H1 (cell line): Measurements from ENCODE around the gene MMP8. TPM values are rescaled to one million over a fixed set of nuclear protein-coding genes. Genes with fewer than 3 reads are reported as not detected.

Experiments
- CTCF ChIA-PET: fragments of 300-600 bp; sonication (Branson Sonifier 250); formaldehyde crosslinking; loops from one replicate; lab custom pipeline; 2021; ENCODE audit not compliant: partially characterized antibody; lab: Charles Lee
- POLR2A ChIA-PET: fragments of 300-600 bp; sonication (Branson Sonifier 250); formaldehyde crosslinking; loops from one replicate; lab custom pipeline; 2021; ENCODE audit warnings: inconsistent platforms; ENCODE audit not compliant: partially characterized antibody; lab: Charles Lee
- DNase-seq, 2 experiments: peaks; one replicate each; pipeline versions ENCODE4 v3.0.0 to v3.0.0-alpha.2; 2010 to 2022; ENCODE audit warnings: low spot score in 2 of 2, low read depth in 1 of 2, mixed read lengths in 1 of 2
- FAIRE-seq: peaks from 2 replicates; lab custom pipeline; 2011; peaks lifted over from hg19 to GRCh38; lab: Jason Lieb, UNC
- H2AFZ ChIP-seq: 2 replicates; pipeline ENCODE4 v1.8.1; 2012; ENCODE audit warnings: low read length, inconsistent platforms
- H2AK5ac ChIP-seq: 2 replicates; pipeline ENCODE4 v1.6.1; 2013; ENCODE audit warnings: low read depth, low read length
- H2BK120ac ChIP-seq: replicated peaks from 2 replicates; pipeline ENCODE3; 2013; ENCODE audit warnings: low read depth, low read length, inconsistent platforms
- H2BK12ac ChIP-seq: 2 replicates; pipeline ENCODE4 v1.6.1; 2013; ENCODE audit warnings: low read depth, low read length
- H2BK15ac ChIP-seq: 2 replicates; pipeline ENCODE4 v1.6.1; 2013; ENCODE audit warnings: low read length
- H2BK20ac ChIP-seq: 2 replicates; pipeline ENCODE4 v1.6.1; 2013; ENCODE audit warnings: low read length
- H2BK5ac ChIP-seq: 2 replicates; pipeline ENCODE4 v1.6.1; 2013; ENCODE audit warnings: low read depth, low read length
- H3K14ac ChIP-seq: 2 replicates; pipeline ENCODE4 v1.6.1; 2013; ENCODE audit warnings: inconsistent platforms; ENCODE audit not compliant: insufficient read length
- H3K18ac ChIP-seq: 2 replicates; pipeline ENCODE4 v1.6.1; 2013; ENCODE audit warnings: low read length; ENCODE audit errors: extremely low read depth
- H3K23ac ChIP-seq: 2 replicates; pipeline ENCODE4 v1.6.1; 2013; ENCODE audit warnings: inconsistent platforms; ENCODE audit not compliant: insufficient read length
- H3K23me2 ChIP-seq: 2 replicates; pipeline ENCODE4 v1.6.1; 2013; ENCODE audit warnings: low read depth, low read length
- H3K27ac ChIP-seq: 2 replicates; pipeline ENCODE4 v1.6.1; 2011; ENCODE audit warnings: low read depth, low read length, inconsistent platforms
- H3K27me3 ChIP-seq, 4 experiments: replicated peaks in 1 of 4; 1 replicate in 1 of 4; 2 replicates in 3 of 4; pipeline versions ENCODE4 v1.6.1 to v1.8.1; 2011 to 2013; ENCODE audit warnings: low read length in 3 of 4, mild to moderate bottlenecking in 3 of 4, inconsistent platforms in 2 of 4, mixed read lengths in 2 of 4, moderate library complexity in 1 of 4; ENCODE audit not compliant: control insufficient read depth in 3 of 4, insufficient read depth in 3 of 4; ENCODE audit errors: extremely low read depth in 1 of 4
- H3K36me3 ChIP-seq, 4 experiments: 2 replicates each; pipeline versions ENCODE4 v1.6.1 to v1.8.1; 2011 to 2013; ENCODE audit warnings: mild to moderate bottlenecking in 4 of 4, low read length in 3 of 4, moderate library complexity in 2 of 4, control low read depth in 1 of 4, inconsistent platforms in 1 of 4; ENCODE audit not compliant: insufficient read depth in 4 of 4, control insufficient read depth in 2 of 4
- H3K4ac ChIP-seq: replicated peaks from 2 replicates; pipeline ENCODE3; 2013; ENCODE audit warnings: low read length, low read depth, mixed read lengths, inconsistent platforms; ENCODE audit not compliant: insufficient read length
- H3K4me1 ChIP-seq, 4 experiments: replicated peaks in 1 of 4; 1 replicate in 1 of 4; 2 replicates in 3 of 4; pipeline versions ENCODE4 v1.6.1 to v1.8.1; 2011 to 2013; ENCODE audit warnings: low read length in 3 of 4, inconsistent platforms in 2 of 4, mixed read lengths in 1 of 4; ENCODE audit not compliant: insufficient read depth in 4 of 4, control insufficient read depth in 3 of 4
- H3K4me2 ChIP-seq, 2 experiments: 2 replicates each; pipeline versions ENCODE4 v1.6.1 to v1.8.1; 2011 to 2013; ENCODE audit warnings: low read depth in 2 of 2, low read length in 2 of 2, control low read depth in 1 of 2, inconsistent platforms in 1 of 2, mild to moderate bottlenecking in 1 of 2; ENCODE audit not compliant: insufficient read depth in 1 of 2
- H3K4me3 ChIP-seq, 4 experiments: fragments of 200-600, 300-600 bp in 1 of 4; sonication (generic), shearing (Covaris generic), sonication (Bioruptor Twin) in 1 of 4; 2 replicates each; pipeline versions ENCODE4 v1.5.1 to v1.8.1; 2011 to 2016; ENCODE audit warnings: low read length in 4 of 4, low read depth in 3 of 4, control low read depth in 2 of 4, inconsistent platforms in 2 of 4, mild to moderate bottlenecking in 2 of 4, mixed read lengths in 1 of 4, moderate library complexity in 1 of 4; ENCODE audit not compliant: insufficient read depth in 2 of 4; ENCODE audit errors: extremely low read depth in 1 of 4
- H3K56ac ChIP-seq: replicated peaks from 2 replicates; pipeline ENCODE3; 2013; ENCODE audit warnings: low read depth, mild to moderate bottlenecking, mixed read lengths, low read length, inconsistent platforms; ENCODE audit not compliant: insufficient read length
- H3K79me1 ChIP-seq: 2 replicates; pipeline ENCODE4 v1.6.1; 2013; ENCODE audit warnings: low read depth, low read length, control low read depth
- H3K79me2 ChIP-seq, 2 experiments: 2 replicates each; pipeline versions ENCODE4 v1.6.1 to v1.8.1; 2012 to 2013; ENCODE audit warnings: low read length in 2 of 2, mild to moderate bottlenecking in 2 of 2, inconsistent platforms in 1 of 2; ENCODE audit not compliant: insufficient read depth in 2 of 2, control insufficient read depth in 1 of 2
- H3K9ac ChIP-seq, 4 experiments: replicated peaks in 1 of 4; 1 replicate in 1 of 4; 2 replicates in 3 of 4; pipeline versions ENCODE4 v1.6.1 to v1.8.1; 2011 to 2013; ENCODE audit warnings: low read depth in 3 of 4, low read length in 3 of 4, control low read depth in 2 of 4, mild to moderate bottlenecking in 2 of 4, moderate library complexity in 2 of 4, inconsistent platforms in 1 of 4; ENCODE audit errors: extremely low read depth in 1 of 4
- H3K9me3 ChIP-seq, 2 experiments: 2 replicates each; pipeline versions ENCODE4 v1.6.1 to v1.8.1; 2012 to 2013; ENCODE audit warnings: mild to moderate bottlenecking in 2 of 2, moderate library complexity in 2 of 2, control low read depth in 1 of 2, inconsistent platforms in 1 of 2, low read depth in 1 of 2, low read length in 1 of 2, mixed read lengths in 1 of 2; ENCODE audit not compliant: insufficient read depth in 2 of 2
- H4K20me1 ChIP-seq, 2 experiments: replicated peaks in 1 of 2; 2 replicates each; pipeline versions ENCODE3 to v1.8.1; 2011 to 2013; ENCODE audit warnings: inconsistent platforms in 2 of 2, low read length in 2 of 2, mild to moderate bottlenecking in 1 of 2; ENCODE audit not compliant: insufficient read depth in 2 of 2, control insufficient read depth in 1 of 2
- H4K5ac ChIP-seq: 2 replicates; pipeline ENCODE4 v1.6.1; 2013; ENCODE audit warnings: low read length, low read depth, mixed read lengths, inconsistent platforms; ENCODE audit not compliant: insufficient read length
- H4K8ac ChIP-seq: 2 replicates; pipeline ENCODE4 v1.8.0; 2013; ENCODE audit warnings: mild to moderate bottlenecking, moderate library complexity, low read length, inconsistent platforms; ENCODE audit not compliant: insufficient read depth; ENCODE audit errors: extremely low read depth
- H4K91ac ChIP-seq: replicated peaks from 2 replicates; pipeline ENCODE3; 2013; ENCODE audit warnings: low read length, mixed read lengths, inconsistent platforms; ENCODE audit not compliant: insufficient read length
- BACH1 ChIP-seq: IDR thresholded peaks from 2 replicates; pipeline ENCODE4 v1.6.1; 2012; ENCODE audit warnings: low read length, improper control_type of control experiment
- CBX5 ChIP-seq: fragments of 300-800, 300-1000 bp; sonication (generic); IDR thresholded peaks from 2 replicates; pipeline ENCODE4 v1.7.1; 2016; ENCODE audit warnings: antibody characterized with exemption, low read length, low read depth
- GTF2F1 ChIP-seq: IDR thresholded peaks from 2 replicates; pipeline ENCODE4 v1.6.1; 2012; ENCODE audit warnings: low read depth, low read length, improper control_type of control experiment, borderline replicate concordance
- JUN ChIP-seq: IDR thresholded peaks from 2 replicates; pipeline ENCODE4 v1.6.1; 2011; ENCODE audit warnings: low read depth, mild to moderate bottlenecking, improper control_type of control experiment, low read length
- KDM5A ChIP-seq: fragments of 200-600 bp; IDR thresholded peaks from 2 replicates; pipeline ENCODE4 v1.7.1; 2012; ENCODE audit warnings: mild to moderate bottlenecking, low read length, inconsistent platforms, mixed read lengths
- RFX5 ChIP-seq: IDR thresholded peaks from 2 replicates; pipeline ENCODE4 v1.6.1; 2011; ENCODE audit warnings: low read depth, low read length, improper control_type of control experiment, borderline replicate concordance
- SP1 ChIP-seq: IDR thresholded peaks from 2 replicates; pipeline ENCODE4 v1.6.1; 2011; ENCODE audit warnings: low read depth, low read length
- SUZ12 ChIP-seq: fragments of 200-600 bp; sonication (generic); IDR thresholded peaks from 2 replicates; pipeline ENCODE4 v1.6.1; 2012; ENCODE audit warnings: mild to moderate bottlenecking, inconsistent platforms, low read length, moderate library complexity, mixed read lengths
- TCF12 ChIP-seq: IDR thresholded peaks from 2 replicates; pipeline ENCODE4 v1.6.1; 2011; ENCODE audit warnings: low read depth, mild to moderate bottlenecking, low read length
- ZNF274 ChIP-seq: IDR thresholded peaks from 2 replicates; pipeline ENCODE4 v1.7.0; 2012; ENCODE audit warnings: low read length, borderline replicate concordance; ENCODE audit errors: extremely low read depth
- WGBS, 2 experiments: shearing (Covaris generic) in 1 of 2; methylation state at CpG; one replicate each; pipeline versions ENCODE4 v1.1.6 to v1.1.7; 2013 to 2015; ENCODE audit warnings: low lambda C conversion rate in 2 of 2, mixed read lengths in 2 of 2, inconsistent platforms in 1 of 2, low coverage in 1 of 2, missing lambda C conversion rate in 1 of 2; ENCODE audit not compliant: insufficient replicate concordance in 2 of 2, insufficient coverage in 1 of 2, insufficient read length in 1 of 2; ENCODE audit errors: extremely low coverage in 1 of 2, missing lambda C conversion rate in 1 of 2; 5-methylcytosine and 5-hydroxymethylcytosine counted together
- polyA plus RNA-seq, 7 experiments: library from polyadenylated mRNA; depleted of rRNA in 3 of 7; stranded (reverse) in 5 of 7; unstranded in 2 of 7; fragments of >200 nt in 5 of 7; fragments of 200-250 nt in 2 of 7; gene quantifications; 1 replicate in 5 of 7; 2 replicates in 1 of 7; 4 replicates in 1 of 7; pipeline versions ENCODE4 v1.2.1 to v1.2.3, GENCODE V29; 2011 to 2013; ENCODE audit warnings: missing spikeins in 2 of 7, mixed read lengths in 2 of 7
- total RNA-seq: library from RNA; stranded (reverse); fragmentation: NEBNext Ultra II Directional; extraction: Animal tissue kit (Norgen Biotek cat#: 25700); gene quantifications from 2 replicates; pipeline ENCODE4 v1.2.1, GENCODE V29; 2021
- TF ChIP-seq, protein P1 (sequence below): IDR thresholded peaks from 2 replicates; pipeline ENCODE4 v1.6.1; 2012; ENCODE audit warnings: low read length, inconsistent platforms

The MMP8 gene
- total and polyA plus RNA-seq, 2 of the 8 experiments (the other 6 are each of a cell fraction or from before 2014, with no cell fraction given): not detected

DNA sequence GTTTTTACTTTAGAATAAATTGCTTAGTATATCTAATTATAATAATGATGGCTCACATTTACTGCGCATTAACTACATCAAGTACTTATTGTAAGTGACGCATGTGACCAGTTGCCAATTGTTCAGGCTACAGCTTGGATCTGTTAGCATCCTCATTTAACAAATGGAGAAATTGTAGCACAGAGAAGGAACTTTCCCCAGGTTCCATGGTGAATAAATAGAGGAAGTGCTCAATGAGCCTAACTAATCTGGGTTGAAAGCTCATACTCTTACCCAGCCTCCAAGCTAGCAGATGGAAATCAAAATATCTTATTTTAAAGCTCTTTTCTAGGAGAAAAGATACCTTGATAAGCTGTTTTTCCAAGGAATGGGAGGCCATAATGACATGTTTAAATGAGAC lies 39.0 kb downstream of the MMP8 start:
- H2BK20ac ChIP-seq: no peak overlapping the region
- no peak overlapping the region for H2BK15ac ChIP-seq
- ChIA-PET POLR2A (no interaction called here), CTCF (interaction anchor here (0.7 to 1.5 kb wide), 4 partner anchors 12 to 22 kb away, joined by 3 to 4 read pairs (median 3); no protein-coding TSS in a partner anchor)
- no peak overlapping the region for H4K5ac ChIP-seq
- no peaks in the 10 kb centered on the region for H3K4me1 ChIP-seq
- H3K36me3 ChIP-seq: no peaks in the 10 kb centered on the region
- no peak overlapping the region for H2BK5ac ChIP-seq
- H3K27ac ChIP-seq: no peak overlapping the region
- H3K23ac ChIP-seq: no peak overlapping the region
- no peak overlapping the region for H3K4me3 ChIP-seq
- H2AK5ac ChIP-seq: no peak overlapping the region
- H4K8ac ChIP-seq: no peak overlapping the region
- no peak for DNase-seq
- H3K4ac ChIP-seq: no peak overlapping the region
- 0 out of 4 replicates have a peak overlapping the region, but pooled peaks of 1 of the 2 experiments have one; percentile 38 for H3K4me2 ChIP-seq
- H3K18ac ChIP-seq: no peak overlapping the region
- H2BK12ac ChIP-seq: no peak overlapping the region
- no peak for FAIRE-seq
- H3K14ac ChIP-seq: no peak overlapping the region
- no peak overlapping the region for H3K56ac ChIP-seq
- no peaks in the 10 kb centered on the region for H3K79me2 ChIP-seq
- no peaks in the 10 kb centered on the region for H3K9me3 ChIP-seq
- H2BK120ac ChIP-seq: no peak overlapping the region
- 95% methylated on average over 2 of the region's 2 CpGs; no CpG with 5 or more reads in 1 of the 2 experiments for WGBS, 2 experiments
- no peak overlapping the region for H3K9ac ChIP-seq
- no peaks in the 10 kb centered on the region for H3K79me1 ChIP-seq
- no peak overlapping the region for H2AFZ ChIP-seq
- H4K91ac ChIP-seq: no peak overlapping the region
- H3K23me2 ChIP-seq: no peaks in the 10 kb centered on the region
- no peaks in the 10 kb centered on the region for H4K20me1 ChIP-seq
- H3K27me3 ChIP-seq: no peaks in the 10 kb centered on the region
- TF ChIP-seq RFX5 (no peak), JUN (no peak), BACH1 (no peak), SP1 (no peak), TCF12 (no peak), ZNF274 (no peak), KDM5A (no peak), CBX5 (no peak), GTF2F1 (no peak), SUZ12 (no peak)
- TF ChIP-seq, protein P1, sequence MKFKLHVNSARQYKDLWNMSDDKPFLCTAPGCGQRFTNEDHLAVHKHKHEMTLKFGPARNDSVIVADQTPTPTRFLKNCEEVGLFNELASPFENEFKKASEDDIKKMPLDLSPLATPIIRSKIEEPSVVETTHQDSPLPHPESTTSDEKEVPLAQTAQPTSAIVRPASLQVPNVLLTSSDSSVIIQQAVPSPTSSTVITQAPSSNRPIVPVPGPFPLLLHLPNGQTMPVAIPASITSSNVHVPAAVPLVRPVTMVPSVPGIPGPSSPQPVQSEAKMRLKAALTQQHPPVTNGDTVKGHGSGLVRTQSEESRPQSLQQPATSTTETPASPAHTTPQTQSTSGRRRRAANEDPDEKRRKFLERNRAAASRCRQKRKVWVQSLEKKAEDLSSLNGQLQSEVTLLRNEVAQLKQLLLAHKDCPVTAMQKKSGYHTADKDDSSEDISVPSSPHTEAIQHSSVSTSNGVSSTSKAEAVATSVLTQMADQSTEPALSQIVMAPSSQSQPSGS: no peak
- TF ChIP-seq, all 59 proteins: peak for 0
